Endothelial cell of umbilical vein (primary cell): ENCODE data around the gene RYR2. TPM values are rescaled to one million over a fixed set of nuclear protein-coding genes. Genes with fewer than 3 reads are reported as not detected.

Experiments
- BruUV-seq: library from RNA; stranded (reverse); fragments of 400-500 nt; replicated peaks from 2 replicates; lab custom pipeline; 2021; lab: Mats Ljungman, UMichigan
- CTCF ChIA-PET: fragments of 300-600, 350-600 bp; sonication (Branson Sonifier 250); formaldehyde crosslinking; loops from one replicate; lab custom pipeline; 2021; ENCODE audit warnings: antibody characterized with exemption, inconsistent platforms; lab: Charles Lee
- POLR2A ChIA-PET: fragments of 300-600, 350-600 bp; sonication (Branson Sonifier 250); formaldehyde crosslinking; loops from one replicate; lab custom pipeline; 2021; ENCODE audit warnings: antibody characterized with exemption, inconsistent platforms; lab: Charles Lee
- DNase-seq: peaks from one replicate; pipeline ENCODE4 v3.0.0-alpha.2; 2011; ENCODE audit warnings: low read depth, low spot score
- FAIRE-seq: peaks from 2 replicates; lab custom pipeline; 2011; peaks lifted over from hg19 to GRCh38; lab: Jason Lieb, UNC
- H2AFZ ChIP-seq: 2 replicates; pipeline ENCODE4 v1.6.0; 2012; ENCODE audit warnings: low read depth, low read length, control low read depth, inconsistent platforms
- H3K27ac ChIP-seq: 2 replicates; pipeline ENCODE4 v1.5.1; 2011; ENCODE audit warnings: low read depth, mild to moderate bottlenecking, control low read depth, low read length, moderate library complexity; ENCODE audit not compliant: insufficient read depth
- H3K27me3 ChIP-seq, 2 experiments: 2 replicates each; pipeline versions ENCODE4 v1.6.0 to v1.6.1; 2011; ENCODE audit warnings: low read length in 2 of 2, mixed read lengths in 1 of 2; ENCODE audit not compliant: control insufficient read depth in 2 of 2, insufficient read depth in 2 of 2
- H3K36me3 ChIP-seq, 2 experiments: 2 replicates in 1 of 2; 3 replicates in 1 of 2; pipeline ENCODE4 v1.5.1; 2011; ENCODE audit warnings: low read length in 2 of 2, mild to moderate bottlenecking in 1 of 2, moderate library complexity in 1 of 2; ENCODE audit not compliant: control insufficient read depth in 2 of 2, insufficient read depth in 2 of 2; ENCODE audit errors: extremely low read depth in 1 of 2
- H3K4me1 ChIP-seq: 3 replicates; pipeline ENCODE4 v1.5.1; 2011; ENCODE audit warnings: mild to moderate bottlenecking, low read length; ENCODE audit not compliant: control insufficient read depth, insufficient read depth; ENCODE audit errors: extremely low read depth
- H3K4me2 ChIP-seq: 2 replicates; pipeline ENCODE4 v1.6.1; 2011; ENCODE audit warnings: low read length, control low read depth, mixed read lengths; ENCODE audit not compliant: insufficient read depth
- H3K4me3 ChIP-seq, 3 experiments: fragments of 200-600 bp in 1 of 3; sonication (generic), shearing (Covaris generic) in 1 of 3; replicated peaks in 1 of 3; 2 replicates each; pipeline ENCODE4 v1.5.1; 2011 to 2016; ENCODE audit warnings: control low read depth in 3 of 3, low read length in 3 of 3, mild to moderate bottlenecking in 2 of 3, inconsistent platforms in 1 of 3, low read depth in 1 of 3, moderate library complexity in 1 of 3; ENCODE audit not compliant: insufficient read depth in 1 of 3
- H3K79me2 ChIP-seq: 2 replicates; pipeline ENCODE4 v1.6.0; 2012; ENCODE audit warnings: low read length, inconsistent platforms; ENCODE audit not compliant: control insufficient read depth, insufficient read depth
- H3K9ac ChIP-seq: replicated peaks from 2 replicates; pipeline ENCODE3; 2011; ENCODE audit warnings: low read length, control low read depth; ENCODE audit not compliant: insufficient read depth; ENCODE audit errors: extremely low read depth
- H3K9me1 ChIP-seq: replicated peaks from 3 replicates; pipeline ENCODE4 v1.6.0; 2011; ENCODE audit warnings: mild to moderate bottlenecking, low read length; ENCODE audit not compliant: control insufficient read depth, insufficient read depth; ENCODE audit errors: extremely low read depth
- H3K9me3 ChIP-seq: replicated peaks from 2 replicates; pipeline ENCODE4 v1.5.1; 2012; ENCODE audit warnings: low read length, inconsistent platforms; ENCODE audit not compliant: control insufficient read depth, insufficient read depth
- H4K20me1 ChIP-seq: replicated peaks from 2 replicates; pipeline ENCODE3; 2011; ENCODE audit warnings: mild to moderate bottlenecking, low read length; ENCODE audit not compliant: control insufficient read depth, insufficient read depth; ENCODE audit errors: extremely low read depth
- FOS ChIP-seq: IDR thresholded peaks from 2 replicates; pipeline ENCODE4 v1.6.1; 2011; ENCODE audit warnings: mild to moderate bottlenecking, low read length, moderate library complexity, borderline replicate concordance; ENCODE audit not compliant: insufficient read depth
- GATA2 ChIP-seq: IDR thresholded peaks from 2 replicates; pipeline ENCODE4 v1.7.0; 2011; ENCODE audit warnings: low read depth, mild to moderate bottlenecking, moderate library complexity, mixed read lengths, low read length; ENCODE audit not compliant: insufficient read length, insufficient read depth
- JUN ChIP-seq: IDR thresholded peaks from 2 replicates; pipeline ENCODE4 v1.6.1; 2011; ENCODE audit warnings: borderline replicate concordance, low read depth; ENCODE audit not compliant: insufficient read length, insufficient read depth
- MYC ChIP-seq: IDR thresholded peaks from one replicate; pipeline ENCODE4 v1.6.1; 2011; ENCODE audit warnings: mild to moderate bottlenecking, low read depth, low read length
- dilution Hi-C: fragments of 300-500 bp; cut with MboI; formaldehyde crosslinking; loops from one replicate; pipeline ENCODE4 v1.15.0; 2019; ENCODE audit warnings: low sequenced_read_pairs; ENCODE audit not compliant: extremely low pct_ligation_motif_present
- intact Hi-C: fragments of 100-400 bp; cut with micrococcal nuclease; formaldehyde crosslinking; loops from one replicate; pipeline ENCODE4 v1.10.0; 2022
- polyA plus RNA-seq, 4 experiments: library from polyadenylated mRNA; depleted of rRNA in 3 of 4; stranded (reverse) in 3 of 4; unstranded in 1 of 4; fragments of >200 nt; gene quantifications; 2 replicates each; pipeline versions ENCODE4 v1.2.1 to v1.2.3, GENCODE V29; 2011 to 2012; ENCODE audit warnings: missing spikeins in 1 of 4
- total RNA-seq: library from RNA; stranded (reverse); gene quantifications from 2 replicates; pipeline ENCODE4 v1.2.3, GENCODE V29; 2021
- TF ChIP-seq, protein P1 (sequence below): IDR thresholded peaks from 2 replicates; pipeline ENCODE4 v1.6.1; 2011; ENCODE audit not compliant: insufficient read depth, insufficient read length
- TF ChIP-seq, protein P2 (sequence below), 2 donors: IDR thresholded peaks; 1 replicate in 1 of 2; 2 replicates in 1 of 2; pipeline ENCODE4 v1.5.1; 2011; ENCODE audit warnings: low read length in 2 of 2, mild to moderate bottlenecking in 2 of 2, moderate library complexity in 2 of 2, control low read depth in 1 of 2, inconsistent platforms in 1 of 2, low read depth in 1 of 2; ENCODE audit not compliant: insufficient read depth in 1 of 2; ENCODE audit errors: extremely low read depth in 1 of 2

Gene RYR2
- total and polyA plus RNA-seq, 2 donors (not counting 3 experiments of a cell fraction or from before 2014, with no cell fraction given), result not detected

DNA sequence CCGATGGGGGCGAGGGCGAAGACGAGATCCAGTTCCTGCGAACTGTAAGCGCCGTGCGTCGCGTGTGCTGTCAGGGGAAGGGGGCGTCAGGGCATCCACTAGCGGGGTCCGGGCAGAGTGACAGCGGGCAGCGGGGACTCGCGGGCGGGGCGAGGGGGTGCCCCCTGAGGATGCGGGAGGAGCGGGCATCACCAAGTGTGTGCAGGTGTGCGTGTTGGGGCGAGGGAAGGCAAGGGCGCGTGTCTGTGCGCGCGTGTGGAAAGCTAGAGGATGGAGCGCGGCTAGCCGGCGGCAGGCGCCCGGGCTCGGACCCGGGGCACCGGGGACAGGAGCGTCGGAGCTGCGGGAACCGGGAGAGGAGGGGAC is 525 bp downstream of the RYR2 start:
- Histone ChIP-seq H3K36me3 (no peaks in the 10 kb centered on the region), H3K4me3 (no peak overlapping the region), H3K9ac (no peak overlapping the region), H3K27me3 (peaks cover 5 to 23% of the 10 kb centered on the region in 2 experiments), H4K20me1 (no peaks in the 10 kb centered on the region), H2AFZ (no peak overlapping the region), H3K27ac (no peak overlapping the region), H3K4me2 (no peak overlapping the region), H3K9me1 (no peaks in the 10 kb centered on the region), H3K9me3 (no peaks in the 10 kb centered on the region), H3K4me1 (no peaks in the 10 kb centered on the region), H3K79me2 (no peaks in the 10 kb centered on the region)
- DNase-seq (no peak), FAIRE-seq (no peak)
- ChIA-PET CTCF (no interaction called here), POLR2A (interaction anchor here (0.6 kb wide), 1 partner anchor 104 kb away, joined by 3 read pairs; no protein-coding TSS in a partner anchor)
- TF ChIP-seq GATA2, result no peak
- TF ChIP-seq, protein P1, sequence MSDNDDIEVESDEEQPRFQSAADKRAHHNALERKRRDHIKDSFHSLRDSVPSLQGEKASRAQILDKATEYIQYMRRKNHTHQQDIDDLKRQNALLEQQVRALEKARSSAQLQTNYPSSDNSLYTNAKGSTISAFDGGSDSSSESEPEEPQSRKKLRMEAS, result no peak
- TF ChIP-seq, protein P2, sequence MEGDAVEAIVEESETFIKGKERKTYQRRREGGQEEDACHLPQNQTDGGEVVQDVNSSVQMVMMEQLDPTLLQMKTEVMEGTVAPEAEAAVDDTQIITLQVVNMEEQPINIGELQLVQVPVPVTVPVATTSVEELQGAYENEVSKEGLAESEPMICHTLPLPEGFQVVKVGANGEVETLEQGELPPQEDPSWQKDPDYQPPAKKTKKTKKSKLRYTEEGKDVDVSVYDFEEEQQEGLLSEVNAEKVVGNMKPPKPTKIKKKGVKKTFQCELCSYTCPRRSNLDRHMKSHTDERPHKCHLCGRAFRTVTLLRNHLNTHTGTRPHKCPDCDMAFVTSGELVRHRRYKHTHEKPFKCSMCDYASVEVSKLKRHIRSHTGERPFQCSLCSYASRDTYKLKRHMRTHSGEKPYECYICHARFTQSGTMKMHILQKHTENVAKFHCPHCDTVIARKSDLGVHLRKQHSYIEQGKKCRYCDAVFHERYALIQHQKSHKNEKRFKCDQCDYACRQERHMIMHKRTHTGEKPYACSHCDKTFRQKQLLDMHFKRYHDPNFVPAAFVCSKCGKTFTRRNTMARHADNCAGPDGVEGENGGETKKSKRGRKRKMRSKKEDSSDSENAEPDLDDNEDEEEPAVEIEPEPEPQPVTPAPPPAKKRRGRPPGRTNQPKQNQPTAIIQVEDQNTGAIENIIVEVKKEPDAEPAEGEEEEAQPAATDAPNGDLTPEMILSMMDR (IDR thresholded peaks at IDR 0.05; ENCODE audit: extremely low read depth in 1 of 2, insufficient read depth in 1 of 2, low read depth in 1 of 2, low read length in 2 of 2), result no peak
- TF ChIP-seq MYC, result no peak
- TF ChIP-seq JUN, result no peak
- no peak for TF ChIP-seq FOS
- intact Hi-C loops, result loop anchor here (10.0 kb wide), 1 partner anchor 342 kb away; no protein-coding TSS in a partner anchor
- no TSS peak for BruUV-seq
- dilution Hi-C loops, result no loop called here
